Common myeloid progenitor, CD34-positive (primary cell): ENCODE results near the gene DAG1. TPM values are rescaled to one million over a fixed set of nuclear protein-coding genes. Genes with fewer than 3 reads are reported as not detected.

Experiments used
- CTCF ChIA-PET: fragments of 350-600 bp; sonication (Branson Sonifier 250); formaldehyde crosslinking; loops from one replicate; lab custom pipeline; 2021; ENCODE audit warnings: antibody characterized with exemption; lab: Charles Lee
- POLR2A ChIA-PET: fragments of 350-600 bp; sonication (Branson Sonifier 250); formaldehyde crosslinking; loops from one replicate; lab custom pipeline; 2021; ENCODE audit warnings: antibody characterized with exemption; lab: Charles Lee
- DNase-seq, 3 donors: peaks; one replicate each; pipeline versions ENCODE4 v3.0.0 to v3.0.0-alpha.2; 2013
- H3K27ac ChIP-seq, 2 experiments: 1 replicate in 1 of 2; 2 replicates in 1 of 2; pipeline ENCODE4 v1.7.0; 2013; ENCODE audit warnings: inconsistent platforms in 2 of 2, low read length in 2 of 2, mild to moderate bottlenecking in 2 of 2, low read depth in 1 of 2, moderate library complexity in 1 of 2; ENCODE audit not compliant: severe bottlenecking in 2 of 2, insufficient read depth in 1 of 2, poor library complexity in 1 of 2
- H3K27me3 ChIP-seq, 5 experiments: replicated peaks in 2 of 5; 1 replicate in 3 of 5; 2 replicates in 2 of 5; pipeline versions ENCODE4 v1.6.1 to v1.7.0; 2013; ENCODE audit warnings: low read length in 4 of 5, mild to moderate bottlenecking in 2 of 5, moderate library complexity in 2 of 5, inconsistent platforms in 1 of 5; ENCODE audit not compliant: insufficient read depth in 5 of 5, control insufficient read depth in 4 of 5
- H3K36me3 ChIP-seq, 4 experiments: 1 replicate in 2 of 4; 2 replicates in 2 of 4; pipeline versions ENCODE4 v1.6.1 to v1.7.0; 2013; ENCODE audit warnings: low read length in 3 of 4, control low read depth in 1 of 4, mild to moderate bottlenecking in 1 of 4; ENCODE audit not compliant: control insufficient read depth in 4 of 4, insufficient read depth in 4 of 4
- H3K4me1 ChIP-seq, 4 experiments: 1 replicate in 3 of 4; 2 replicates in 1 of 4; pipeline versions ENCODE4 v1.6.1 to v1.7.1; 2013; ENCODE audit warnings: low read length in 3 of 4, mild to moderate bottlenecking in 3 of 4, control low read depth in 1 of 4, inconsistent platforms in 1 of 4, moderate library complexity in 1 of 4; ENCODE audit not compliant: control insufficient read depth in 4 of 4, insufficient read depth in 4 of 4; ENCODE audit errors: control extremely low read depth in 1 of 4
- H3K4me3 ChIP-seq, 7 experiments: 1 replicate in 4 of 7; 2 replicates in 3 of 7; pipeline versions ENCODE4 v1.5.1 to v1.7.0; 2013; ENCODE audit warnings: mild to moderate bottlenecking in 7 of 7, low read length in 6 of 7, moderate library complexity in 6 of 7, inconsistent platforms in 2 of 7, low read depth in 2 of 7, control low read depth in 1 of 7; ENCODE audit not compliant: insufficient read depth in 4 of 7, control insufficient read depth in 1 of 7; ENCODE audit errors: extremely low read depth in 1 of 7
- H3K9me3 ChIP-seq, 5 experiments: 1 replicate in 4 of 5; 2 replicates in 1 of 5; pipeline versions ENCODE4 v1.6.1 to v1.7.1; 2013; ENCODE audit warnings: low read length in 4 of 5, mild to moderate bottlenecking in 2 of 5, inconsistent platforms in 1 of 5, low read depth in 1 of 5, moderate library complexity in 1 of 5; ENCODE audit not compliant: control insufficient read depth in 4 of 5, insufficient read depth in 2 of 5; ENCODE audit errors: control extremely low read depth in 1 of 5
- WGBS: methylation state at CpG from one replicate; pipeline ENCODE4 v1.1.5; 2013; ENCODE audit not compliant: insufficient coverage; 5-methylcytosine and 5-hydroxymethylcytosine counted together
- polyA plus RNA-seq: library from polyadenylated mRNA; unstranded; fragments of 120-200 nt; gene quantifications from one replicate; pipeline ENCODE4 v1.2.1, GENCODE V29; 2013

DAG1 gene
- 4.2 TPM for polyA plus RNA-seq

DNA sequence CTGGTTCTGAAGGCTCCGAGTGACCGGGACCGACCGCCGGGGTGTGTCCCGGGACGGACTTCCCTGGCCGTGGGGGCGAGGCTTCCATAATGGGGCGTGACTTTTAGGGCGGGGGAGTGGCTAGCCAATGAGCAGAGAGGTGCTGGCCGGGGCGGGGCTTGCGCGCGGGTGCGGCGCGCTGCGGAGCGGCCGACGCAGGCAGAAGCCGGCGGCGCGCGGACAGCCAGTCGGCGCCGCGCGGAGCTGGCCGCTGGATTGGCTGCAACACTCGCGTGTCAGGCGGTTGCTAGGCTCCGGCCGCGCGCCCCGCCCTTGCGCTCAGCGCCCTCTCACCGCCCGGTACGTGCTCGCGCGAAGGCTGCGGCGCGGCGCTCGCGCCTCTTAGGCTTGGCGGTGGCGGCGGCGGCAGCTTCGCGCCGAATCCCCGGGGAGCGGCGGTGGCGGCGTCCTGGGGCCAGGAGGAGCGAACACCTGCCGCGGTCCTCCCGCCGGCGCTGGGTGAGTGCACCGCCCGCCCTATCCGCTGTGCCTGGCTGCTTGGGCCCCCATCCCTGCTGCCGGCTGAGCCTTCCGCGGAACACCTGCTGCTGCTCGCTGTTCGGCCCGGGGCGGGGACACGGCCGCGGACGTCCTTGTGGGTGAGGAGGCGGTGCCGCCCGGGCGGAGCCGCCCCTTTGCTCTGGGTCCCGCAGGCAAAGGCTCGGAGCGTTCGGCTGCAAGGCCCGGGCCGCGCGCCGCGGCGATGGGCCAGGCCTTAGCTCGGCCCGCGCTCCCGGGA lies at the start of gene DAG1:
DAG1 (plus strand) TSS at position 332 of the 778 bp plus-strand sequence. CDS start 40,268 bp downstream, outside the sequence.
- CTCF ChIA-PET = interaction anchor here (0.6 to 1.5 kb wide), 4 partner anchors 17 to 193 kb away, joined by 3 read pairs; partner anchors contain the start of genes C3orf62 and USP4

DNA sequence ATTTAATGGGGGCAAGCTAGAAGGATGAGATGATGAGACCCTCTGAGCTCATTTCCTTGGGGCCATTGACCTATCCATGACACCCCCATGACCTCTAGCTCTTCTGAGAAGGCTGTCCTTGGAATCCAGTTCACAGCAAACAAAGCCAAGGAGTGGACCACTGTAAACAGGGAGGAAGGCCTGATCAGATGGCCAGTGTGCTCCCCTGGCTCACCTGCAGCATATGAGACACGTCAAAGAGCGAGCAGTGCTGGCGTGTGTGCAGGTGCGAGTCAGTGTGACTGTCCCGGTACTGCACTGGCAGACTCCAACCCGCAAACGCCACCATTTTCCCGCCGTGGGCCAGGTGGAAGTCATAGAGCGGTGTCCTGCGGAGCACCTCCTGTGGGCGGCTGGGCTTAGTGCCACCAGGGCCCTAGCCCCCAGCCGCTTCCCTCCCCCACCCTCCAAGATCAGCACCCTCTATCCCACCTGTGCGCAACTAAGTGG lies 48.1 kb upstream of the DAG1 start:
- ChIA-PET POLR2A (no interaction called here), CTCF (interaction anchor here (0.8 to 2.2 kb wide), 5 partner anchors 11 to 82 kb away, joined by 3 to 8 read pairs (median 3); partner anchors contain the start of genes GPX1 and USP4)
- Histone ChIP-seq H3K27ac (no peak overlapping the region), H3K27me3 (no peaks in the 10 kb centered on the region), H3K4me1 (peaks cover 4 to 43% (median 24%) of the 10 kb centered on the region in 4 experiments), H3K9me3 (no peaks in the 10 kb centered on the region), H3K36me3 (peaks cover 0 to 41% (median 15%) of the 10 kb centered on the region in 4 experiments), H3K4me3 (peak overlapping the region in 6 of 7 experiments; percentile 16 to 77 (median 62))
- DNase-seq = no peak
- 33% methylated on average over 9 of the region's 14 CpGs for WGBS

More for the DNA sequence above, at the start of gene DAG1:
- under 1% methylated on average over 104 of the region's 108 CpGs for WGBS
- peak; percentile 96 to 98 (median 97) for DNase-seq
- Histone ChIP-seq H3K9me3 (no peaks in the 10 kb centered on the region), H3K27ac (peak within 1 kb of the TSS; percentile 58 to 83), H3K4me1 (peaks cover 7 to 30% (median 20%) of the 10 kb centered on the region in 4 experiments), H3K4me3 (peak within 1 kb of the TSS; percentile 64 to 95 (median 81)), H3K27me3 (peaks cover 0 to 8% (median 0%) of the 10 kb centered on the region in 5 experiments), H3K36me3 (no peaks in the 10 kb centered on the region)
- POLR2A ChIA-PET = interaction anchor here (0.6 to 1.1 kb wide), 2 partner anchors 125 to 295 kb away, joined by 5 to 9 read pairs; no protein-coding TSS in a partner anchor

DNA sequence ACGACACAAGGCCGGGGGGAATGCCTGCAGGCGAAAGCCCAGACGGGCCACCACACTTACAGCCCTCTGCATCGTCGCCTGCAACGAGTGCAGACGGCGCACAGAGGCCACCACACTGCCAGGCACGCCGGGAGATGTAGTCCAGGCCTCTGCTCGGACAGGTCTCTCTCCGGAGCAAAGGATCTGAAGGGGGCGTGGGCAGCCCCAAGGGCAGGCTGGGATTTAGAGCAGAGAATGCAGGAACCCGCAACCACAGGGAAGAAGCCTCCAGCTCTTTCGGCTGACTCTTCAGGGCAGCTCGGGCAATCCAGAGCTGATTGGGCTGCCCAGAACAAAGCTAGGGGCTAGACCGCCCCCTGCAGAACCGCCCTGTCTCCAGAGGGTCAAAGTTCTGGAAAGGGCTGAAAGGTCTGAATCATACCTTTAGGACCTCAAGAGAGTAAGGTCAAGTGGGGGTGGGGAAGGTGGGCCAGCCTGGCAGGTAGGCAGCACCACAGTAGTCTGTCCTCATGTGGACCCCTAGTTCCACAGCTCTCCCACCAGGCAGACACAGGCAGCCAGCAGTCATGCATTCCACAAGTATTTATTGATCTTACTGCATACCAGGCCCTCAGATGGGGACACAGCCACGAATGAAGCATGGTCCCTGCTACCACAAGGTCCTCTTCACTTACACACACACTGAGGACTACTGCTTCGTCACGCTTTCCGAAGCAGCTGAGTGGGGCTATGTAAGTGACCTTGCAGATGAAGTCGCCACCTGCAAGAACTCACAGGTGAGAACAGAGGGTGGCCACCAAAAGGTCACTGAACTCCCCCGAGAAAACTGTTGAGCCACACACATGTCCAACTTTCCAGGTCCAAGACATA lies 47.5 kb upstream of the DAG1 start, which contains the start of gene AMT:
AMT (minus strand) TSS at position 95 of the 870 bp plus-strand sequence; CDS start at position 72, 23 bp downstream.
- DNase-seq = peak in 2 of 3 donors; percentile 50 to 58
- POLR2A ChIA-PET = no interaction called here
- CTCF ChIA-PET = interaction anchor here (0.9 to 2.2 kb wide), 3 partner anchors 10 to 82 kb away, joined by 3 to 8 read pairs (median 4); partner anchors contain the start of genes GPX1 and USP4
- H3K4me3 ChIP-seq = peak within 1 kb of the TSS in 6 of 7 experiments; percentile 16 to 77 (median 62)
- H3K27me3 ChIP-seq = no peaks in the 10 kb centered on the region
- WGBS = 29% methylated on average over 14 of the region's 25 CpGs
- no peak within 1 kb of the TSS for H3K27ac ChIP-seq
- peaks cover 0 to 35% (median 15%) of the 10 kb centered on the region in 4 experiments for H3K36me3 ChIP-seq
- H3K4me1 ChIP-seq = peaks cover 0 to 36% (median 17%) of the 10 kb centered on the region in 4 experiments
- no peaks in the 10 kb centered on the region for H3K9me3 ChIP-seq

DNA sequence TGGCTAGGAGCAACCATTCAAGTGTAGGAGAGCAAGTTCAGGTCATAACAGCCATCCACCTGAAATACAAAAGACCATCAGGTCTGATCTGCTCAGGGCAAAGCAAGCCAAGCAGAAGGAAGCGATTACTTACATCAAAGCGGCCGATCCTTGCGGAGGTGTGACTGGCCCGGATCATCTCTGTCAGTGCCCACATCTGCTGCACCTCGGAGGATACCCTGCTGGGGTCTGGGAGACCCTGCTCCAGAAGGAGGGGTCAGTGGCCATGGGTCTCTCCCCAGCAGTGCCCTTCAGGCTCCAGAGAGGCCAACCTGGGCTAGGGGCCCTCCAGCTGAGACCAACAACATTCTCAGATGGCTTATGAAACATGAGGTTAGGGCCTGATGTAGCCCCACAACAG lies 45.3 kb upstream of the DAG1 start:
- ChIA-PET CTCF (no interaction called here), POLR2A (no interaction called here)
- no peak for DNase-seq
- no peaks in the 10 kb centered on the region for H3K9me3 ChIP-seq
- no peaks in the 10 kb centered on the region for H3K27me3 ChIP-seq
- peaks cover 0 to 21% (median 14%) of the 10 kb centered on the region in 4 experiments for H3K36me3 ChIP-seq
- no peak overlapping the region for H3K4me3 ChIP-seq
- no peak overlapping the region for H3K27ac ChIP-seq
- WGBS = 100% methylated on average over 6 of the region's 6 CpGs
- peaks cover 2 to 39% (median 21%) of the 10 kb centered on the region in 4 experiments for H3K4me1 ChIP-seq

DNA sequence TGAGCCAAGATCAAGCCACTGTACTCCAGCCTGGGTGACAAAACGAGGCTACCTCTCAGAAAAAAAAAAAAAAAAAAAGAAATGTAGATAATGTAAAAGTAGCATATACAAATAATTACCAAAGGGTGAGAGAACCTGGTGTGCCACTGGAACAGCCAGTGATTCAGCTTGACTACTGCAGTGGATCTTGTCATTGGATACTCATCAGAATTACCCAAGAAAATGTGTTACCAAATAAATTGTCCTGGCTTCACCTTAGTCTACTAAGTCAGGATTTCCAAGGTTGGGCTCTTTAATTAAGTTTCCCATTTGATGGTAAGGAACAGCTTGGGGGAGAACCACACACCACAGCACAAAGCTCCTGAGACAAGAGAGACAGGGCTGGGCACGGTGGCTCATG lies 42.5 kb upstream of the DAG1 start:
- ChIA-PET CTCF (interaction anchor here (1.1 to 2.2 kb wide), 2 partner anchors 11 to 88 kb away, joined by 3 to 8 read pairs; partner anchors contain the start of gene USP4), POLR2A (interaction anchor here (0.7 to 1.2 kb wide), 2 partner anchors 9 to 12 kb away, joined by 7 to 14 read pairs; no protein-coding TSS in a partner anchor)

DNA sequence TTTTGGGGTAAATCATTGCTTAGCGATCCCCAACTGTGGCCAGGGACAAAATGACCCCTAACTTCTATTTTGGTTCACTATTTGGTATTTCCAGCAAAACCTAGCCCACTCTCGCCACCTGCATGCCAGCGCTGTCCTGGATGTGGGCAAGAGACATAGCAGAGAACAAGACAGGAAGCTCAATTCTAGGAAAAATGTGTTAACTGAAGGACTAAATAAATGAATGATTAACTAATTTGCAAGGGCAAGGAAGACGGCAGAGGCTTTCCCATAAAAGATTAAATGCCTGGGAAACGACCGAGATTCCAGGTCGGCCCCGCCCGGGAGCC lies 41.4 kb upstream of the DAG1 start:
- DNase-seq = peak in 1 of 3 donors; percentile 41
- no peaks in the 10 kb centered on the region for H3K27me3 ChIP-seq
- H3K27ac ChIP-seq = peak overlapping the region in 1 of 2 experiments; percentile 91
- no peaks in the 10 kb centered on the region for H3K9me3 ChIP-seq
- H3K36me3 ChIP-seq = peaks cover 0 to 21% (median 12%) of the 10 kb centered on the region in 4 experiments
- POLR2A ChIA-PET = interaction anchor here (0.6 to 1.4 kb wide), 4 partner anchors 15 to 89 kb away, joined by 5 to 12 read pairs (median 6); partner anchors contain the start of genes RHOA, TCTA and USP4
- CTCF ChIA-PET = interaction anchor here (0.6 to 1.3 kb wide), 5 partner anchors 11 to 253 kb away, joined by 3 to 5 read pairs (median 4); partner anchors contain the start of gene USP4
- peaks cover 2 to 19% (median 12%) of the 10 kb centered on the region in 4 experiments for H3K4me1 ChIP-seq
- H3K4me3 ChIP-seq = peak overlapping the region; percentile 58 to 95 (median 83)
- 3% methylated on average over 9 of the region's 9 CpGs for WGBS

More for the DNA sequence above, 42.5 kb upstream of the DAG1 start:
- peaks cover 2 to 27% (median 15%) of the 10 kb centered on the region in 4 experiments for H3K4me1 ChIP-seq
- no peak for DNase-seq
- H3K36me3 ChIP-seq = peaks cover 0 to 21% (median 12%) of the 10 kb centered on the region in 4 experiments
- no peaks in the 10 kb centered on the region for H3K27me3 ChIP-seq
- H3K27ac ChIP-seq = no peak overlapping the region
- no peak overlapping the region for H3K4me3 ChIP-seq
- WGBS = no CpG with 5 or more reads among the region's 2 CpGs
- no peaks in the 10 kb centered on the region for H3K9me3 ChIP-seq
